ENCODE results near the gene CDCA8.
"Not testable (repeated sequence)": the region's sequence is repeated elsewhere in the genome, so short reads cannot be mapped to it uniquely, and the experiment has no call there.

CDCA8 gene

GRCh38 chr1:37732111-37732780 is 39.9 kb downstream of the CDCA8 start:
- no peak for DNase-seq (ENCODE audit: low read depth, low spot score)

- no peak for DNase-seq (ENCODE audit: low read depth, low spot score)
These were observed 42.6 kb downstream of the CDCA8 start for GRCh38 chr1:37734629-37735591.

- DNase-seq (ENCODE audit: low read depth, low spot score): not testable (repeated sequence)
These were observed 45.7 kb downstream of the CDCA8 start for GRCh38 chr1:37737975-37738374.

DNA sequence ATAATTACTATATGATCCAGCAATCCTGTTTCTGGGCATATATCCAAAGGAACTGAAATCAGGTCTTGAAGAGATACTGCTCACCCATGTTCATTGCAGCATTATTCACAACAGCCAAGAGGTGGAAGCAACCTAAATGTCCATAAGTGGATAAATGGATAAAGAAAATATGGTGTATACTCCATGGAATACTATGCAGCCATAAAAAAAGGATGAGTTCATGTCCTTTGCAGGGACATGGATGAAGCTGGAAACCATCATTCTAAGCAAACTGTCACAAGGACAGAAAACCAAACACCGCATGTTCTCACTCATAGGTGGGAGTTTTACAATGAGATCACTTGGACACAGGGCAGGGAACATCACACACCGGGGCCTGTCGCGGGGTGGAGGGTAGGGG is 46.3 kb downstream of the CDCA8 start:
- DNase-seq (ENCODE audit: low read depth, low spot score): not testable (repeated sequence)

DNA sequence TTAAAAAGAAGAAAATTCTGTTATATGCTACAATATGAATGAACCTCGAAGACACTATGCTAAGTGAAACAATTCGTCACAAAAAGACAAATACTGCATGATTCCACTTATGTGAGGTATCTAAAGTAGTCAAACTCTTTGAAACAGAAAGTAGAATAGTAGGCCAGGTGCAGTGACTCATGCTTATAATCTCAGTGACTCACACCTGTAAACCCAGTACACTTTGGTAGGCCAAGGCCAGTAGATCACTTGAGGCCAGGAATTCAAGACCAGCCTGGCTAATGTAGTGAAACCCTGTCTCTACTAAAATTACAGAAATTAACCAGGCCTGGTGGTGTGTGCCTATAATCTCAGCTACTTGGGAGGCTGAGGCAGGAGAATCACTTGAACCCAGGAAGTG is 46.9 kb downstream of the CDCA8 start:
- DNase-seq (ENCODE audit: low read depth, low spot score): no peak

DNA sequence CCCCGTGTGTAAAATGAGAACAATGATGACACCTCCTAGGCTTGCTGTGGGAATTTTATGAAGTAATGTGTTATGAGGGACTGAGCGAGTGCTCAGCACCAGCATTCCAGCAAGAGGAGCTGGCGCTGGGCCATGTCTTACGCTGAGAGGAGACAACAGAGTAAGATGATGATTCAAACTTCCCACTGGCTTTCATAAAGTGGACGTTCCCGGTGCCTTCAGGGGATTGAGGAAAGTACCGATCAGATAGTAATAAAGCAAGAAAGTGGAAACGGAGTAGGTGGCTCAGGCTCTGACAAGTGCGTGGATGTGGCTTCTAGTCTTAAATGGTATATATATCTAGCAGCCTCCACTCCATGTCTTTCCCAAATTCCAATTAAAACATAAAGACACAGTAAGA is 48.8 kb downstream of the CDCA8 start:
- no peak for DNase-seq (ENCODE audit: low read depth, low spot score)

DNA sequence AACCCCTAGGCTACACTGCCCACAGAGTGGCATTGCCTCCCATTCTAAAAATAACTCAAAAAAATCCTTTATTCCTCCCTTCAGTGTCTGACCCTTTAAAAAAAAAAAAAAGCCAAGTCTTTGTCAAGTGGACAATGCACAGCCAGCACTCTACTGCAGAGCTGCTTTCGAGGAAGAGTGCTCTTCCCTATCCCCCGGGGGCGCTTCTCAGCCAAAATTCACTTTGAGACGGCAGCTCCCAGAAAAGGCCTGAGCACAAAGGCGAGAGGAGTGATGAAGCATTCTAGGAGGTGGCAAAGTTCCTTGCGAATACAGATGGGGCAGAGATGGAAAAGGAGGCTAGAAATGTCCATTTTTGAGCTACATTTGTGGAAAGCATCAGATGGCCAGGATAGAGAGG is 49.3 kb downstream of the CDCA8 start:
- no peak for DNase-seq (ENCODE audit: low read depth, low spot score)

- no peak for DNase-seq (ENCODE audit: low read depth, low spot score)
These were observed 54.5 kb downstream of the CDCA8 start for GRCh38 chr1:37746806-37747205.

GRCh38 chr1:37748565-37748964 is 56.2 kb downstream of the CDCA8 start:
- no peak for DNase-seq (ENCODE audit: low read depth, low spot score)

- no peak for DNase-seq (ENCODE audit: low read depth, low spot score)
These were observed 59.9 kb downstream of the CDCA8 start for GRCh38 chr1:37752213-37752582.

- DNase-seq (ENCODE audit: low read depth, low spot score): no peak
These were observed 60.5 kb downstream of the CDCA8 start for GRCh38 chr1:37752583-37753471.

- no peak for DNase-seq (ENCODE audit: low read depth, low spot score)
These were observed 61.4 kb downstream of the CDCA8 start for GRCh38 chr1:37753473-37754321.

- no peak for DNase-seq (ENCODE audit: low read depth, low spot score)
These were observed 63.0 kb downstream of the CDCA8 start for GRCh38 chr1:37755290-37755689.

GRCh38 chr1:37755951-37756560 is 63.7 kb downstream of the CDCA8 start:
- DNase-seq (ENCODE audit: low read depth, low spot score): no peak

Data from brain pericyte (primary cell).